ENCODE measurements around the gene FAF1.

Gene FAF1

GRCh38 chr1:50857702-50858101, 102.4 kb downstream of the FAF1 start:
- TF ChIP-seq EZH2phosphoT487 (conservative IDR thresholded peaks at IDR 0.05; ENCODE audit: low read length) = no peak
- TF ChIP-seq, protein P1, sequence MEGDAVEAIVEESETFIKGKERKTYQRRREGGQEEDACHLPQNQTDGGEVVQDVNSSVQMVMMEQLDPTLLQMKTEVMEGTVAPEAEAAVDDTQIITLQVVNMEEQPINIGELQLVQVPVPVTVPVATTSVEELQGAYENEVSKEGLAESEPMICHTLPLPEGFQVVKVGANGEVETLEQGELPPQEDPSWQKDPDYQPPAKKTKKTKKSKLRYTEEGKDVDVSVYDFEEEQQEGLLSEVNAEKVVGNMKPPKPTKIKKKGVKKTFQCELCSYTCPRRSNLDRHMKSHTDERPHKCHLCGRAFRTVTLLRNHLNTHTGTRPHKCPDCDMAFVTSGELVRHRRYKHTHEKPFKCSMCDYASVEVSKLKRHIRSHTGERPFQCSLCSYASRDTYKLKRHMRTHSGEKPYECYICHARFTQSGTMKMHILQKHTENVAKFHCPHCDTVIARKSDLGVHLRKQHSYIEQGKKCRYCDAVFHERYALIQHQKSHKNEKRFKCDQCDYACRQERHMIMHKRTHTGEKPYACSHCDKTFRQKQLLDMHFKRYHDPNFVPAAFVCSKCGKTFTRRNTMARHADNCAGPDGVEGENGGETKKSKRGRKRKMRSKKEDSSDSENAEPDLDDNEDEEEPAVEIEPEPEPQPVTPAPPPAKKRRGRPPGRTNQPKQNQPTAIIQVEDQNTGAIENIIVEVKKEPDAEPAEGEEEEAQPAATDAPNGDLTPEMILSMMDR (IDR thresholded peaks at IDR 0.05; ENCODE audit: insufficient read depth, low read length, poor library complexity, severe bottlenecking) = no peak
- Histone ChIP-seq H3K9me3 (ENCODE audit: insufficient read depth, low read length) (peaks cover 14% of the 10 kb centered on the region; the same call in 1 of the 2 replicates), H3K36me3 (ENCODE audit: low read length) (peaks cover 14% of the 10 kb centered on the region; the same call in 1 of the 2 replicates), H2AFZ (ENCODE audit: low read depth, low read length, severe bottlenecking) (no peak overlapping the region), H4K20me1 (ENCODE audit: low read depth, low read length) (no peaks in the 10 kb centered on the region), H3K27me3 (ENCODE audit: low read length) (no peaks in the 10 kb centered on the region), H3K4me2 (ENCODE audit: low read depth, low read length, poor library complexity, severe bottlenecking) (no peak overlapping the region), H3K9ac (ENCODE audit: low read length) (no peak overlapping the region), H3K79me2 (ENCODE audit: insufficient read depth, low read length) (peaks cover 59% of the 10 kb centered on the region), H3F3A (ENCODE audit: insufficient read depth) (no peaks in the 10 kb centered on the region; the same call in 1 of the 2 replicates), H3K9me2 (replicated peaks; ENCODE audit: insufficient read depth, low read length) (no peaks in the 10 kb centered on the region), H3K27ac (ENCODE audit: low read depth, low read length) (no peak overlapping the region), H3K4me3 (ENCODE audit: insufficient read depth, low read length, poor library complexity, severe bottlenecking) (no peak overlapping the region)

- no peak overlapping the region for H3K27ac ChIP-seq (ENCODE audit: low read depth, low read length)
- H4K20me1 ChIP-seq (ENCODE audit: low read depth, low read length) = no peaks in the 10 kb centered on the region
- H3K9me2 ChIP-seq (replicated peaks; ENCODE audit: insufficient read depth, low read length) = no peaks in the 10 kb centered on the region
- no peak overlapping the region for H3K4me2 ChIP-seq (ENCODE audit: low read depth, low read length, poor library complexity, severe bottlenecking)
- no peak overlapping the region for H3K4me3 ChIP-seq (ENCODE audit: insufficient read depth, low read length, poor library complexity, severe bottlenecking)
- H3K9me3 ChIP-seq (ENCODE audit: insufficient read depth, low read length) = no peaks in the 10 kb centered on the region
- H3K9ac ChIP-seq (ENCODE audit: low read length) = no peak overlapping the region
- peaks cover 10% of the 10 kb centered on the region; the same call in 1 of the 2 replicates for H3K36me3 ChIP-seq (ENCODE audit: low read length)
- no peak overlapping the region for H2AFZ ChIP-seq (ENCODE audit: low read depth, low read length, severe bottlenecking)
- no peak for TF ChIP-seq EZH2phosphoT487 (conservative IDR thresholded peaks at IDR 0.05; ENCODE audit: low read length)
- TF ChIP-seq, protein P1 (IDR thresholded peaks at IDR 0.05; ENCODE audit: insufficient read depth, low read length, poor library complexity, severe bottlenecking) = no peak
- peaks cover 51% of the 10 kb centered on the region for H3K79me2 ChIP-seq (ENCODE audit: insufficient read depth, low read length)
- no peaks in the 10 kb centered on the region for H3K27me3 ChIP-seq (ENCODE audit: low read length)
- H3F3A ChIP-seq (ENCODE audit: insufficient read depth) = peaks cover 3% of the 10 kb centered on the region; the same call in 1 of the 2 replicates
Observed at GRCh38 chr1:50853325-50853724, 106.7 kb downstream of the FAF1 start.

GRCh38 chr1:50852889-50853288, 107.2 kb downstream of the FAF1 start:
- no peak overlapping the region for H3K9ac ChIP-seq (ENCODE audit: low read length)
- peaks cover 13% of the 10 kb centered on the region; the same call in 1 of the 2 replicates for H3K36me3 ChIP-seq (ENCODE audit: low read length)
- H3F3A ChIP-seq (ENCODE audit: insufficient read depth) = peaks cover 3% of the 10 kb centered on the region; the same call in 1 of the 2 replicates
- H3K9me2 ChIP-seq (replicated peaks; ENCODE audit: insufficient read depth, low read length) = no peaks in the 10 kb centered on the region
- H3K4me2 ChIP-seq (ENCODE audit: low read depth, low read length, poor library complexity, severe bottlenecking) = no peak overlapping the region
- no peaks in the 10 kb centered on the region for H3K9me3 ChIP-seq (ENCODE audit: insufficient read depth, low read length)
- no peak overlapping the region for H3K4me3 ChIP-seq (ENCODE audit: insufficient read depth, low read length, poor library complexity, severe bottlenecking)
- no peak overlapping the region for H3K27ac ChIP-seq (ENCODE audit: low read depth, low read length)
- H3K79me2 ChIP-seq (ENCODE audit: insufficient read depth, low read length) = peaks cover 51% of the 10 kb centered on the region
- no peaks in the 10 kb centered on the region for H4K20me1 ChIP-seq (ENCODE audit: low read depth, low read length)
- TF ChIP-seq EZH2phosphoT487 (conservative IDR thresholded peaks at IDR 0.05; ENCODE audit: low read length) = no peak
- TF ChIP-seq, protein P1 (IDR thresholded peaks at IDR 0.05; ENCODE audit: insufficient read depth, low read length, poor library complexity, severe bottlenecking) = no peak
- H3K27me3 ChIP-seq (ENCODE audit: low read length) = no peaks in the 10 kb centered on the region
- H2AFZ ChIP-seq (ENCODE audit: low read depth, low read length, severe bottlenecking) = no peak overlapping the region
